ENCODE data around the gene POLR3C. TPM values are rescaled to one million over a fixed set of nuclear protein-coding genes. Genes with fewer than 3 reads are reported as not detected.
A peak's percentile ranks its signal among the peaks of the same experiment; 100 is the strongest.
"Not testable (repeated sequence)": the region's sequence is repeated elsewhere in the genome, so short reads cannot be mapped to it uniquely, and the experiment has no call there.

Gene POLR3C
- total and polyA plus RNA-seq, 10 of the 15 experiments (the other 5 are each of a cell fraction or from before 2014, with no cell fraction given): 13.0 to 44.8 (median 34.8) TPM

- no peak for TF ChIP-seq PBX3 (IDR thresholded peaks at IDR 0.05; ENCODE audit: insufficient replicate concordance, low read depth, low read length)
- TF ChIP-seq MTA2 (IDR thresholded peaks at IDR 0.05; ENCODE audit: low read depth): no peak
- no peak for TF ChIP-seq YY1 (IDR thresholded peaks at IDR 0.05; ENCODE audit: low read depth, low read length)
- TF ChIP-seq ZBTB4 (CRISPR knock-in tag; IDR thresholded peaks at IDR 0.05): no peak
These were observed 17.2 kb upstream of the POLR3C start (continued) for GRCh38 chr1:145806844-145807243.

GRCh38 chr1:145812977-145813810 lies 10.8 kb upstream of the POLR3C start:
- in situ Hi-C loops (cut with MboI); FAIRE-seq; H2AFZ ChIP-seq (ENCODE audit: control insufficient read depth, low read depth, low read length); H3K9me3 ChIP-seq (replicated peaks; ENCODE audit: control insufficient read depth, insufficient read depth, low read length); intact Hi-C loops (cut with micrococcal nuclease; ENCODE audit: unreplicated experiment); H3K36me3 ChIP-seq (ENCODE audit: control insufficient read depth in 2 of 2, insufficient read depth in 2 of 2, low read length in 1 of 2); H3K9ac ChIP-seq (ENCODE audit: control insufficient read depth, insufficient read depth, low read length); H3K4me1 ChIP-seq (ENCODE audit: control insufficient read depth, insufficient read depth, low read length); H4K20me1 ChIP-seq (ENCODE audit: control insufficient read depth, insufficient read depth); RAD21 ChIA-PET (ENCODE audit: unreplicated experiment); POLR2A ChIA-PET; H3K27me3 ChIP-seq (replicated peaks in 1 of 2; ENCODE audit: control insufficient read depth in 2 of 2, insufficient read depth in 2 of 2, low read length in 1 of 2); SMC1A ChIA-PET (ENCODE audit: uncharacterized antibody, unreplicated experiment); CTCF ChIA-PET; DNase-seq (ENCODE audit: low read depth, low spot score); H3K79me2 ChIP-seq (ENCODE audit: control insufficient read depth, insufficient read depth, low read length); H3K27ac ChIP-seq (ENCODE audit: control insufficient read depth, insufficient read depth); H3K4me3 ChIP-seq; BruUV-seq (replicated peaks): not testable (repeated sequence)
- WGBS (ENCODE audit: insufficient coverage, insufficient replicate concordance, low lambda C conversion rate, missing lambda C conversion rate): 56% methylated on average over 6 of the region's 6 CpGs
- peak overlapping the region; percentile 25; the same call in 1 of the 2 replicates for H3K4me2 ChIP-seq (ENCODE audit: control insufficient read depth, insufficient read depth)
- ATAC-seq: peak; percentile 47; the same call in 2 of the 3 replicates

GRCh38 chr1:145818095-145818494 lies 5.9 kb upstream of the POLR3C start:
- H3K4me3 ChIP-seq; H3K36me3 ChIP-seq (ENCODE audit: control insufficient read depth in 2 of 2, insufficient read depth in 2 of 2, low read length in 1 of 2); H4K20me1 ChIP-seq (ENCODE audit: control insufficient read depth, insufficient read depth); intact Hi-C loops (cut with micrococcal nuclease; ENCODE audit: unreplicated experiment); H3K4me1 ChIP-seq (ENCODE audit: control insufficient read depth, insufficient read depth, low read length); H3K4me2 ChIP-seq (ENCODE audit: control insufficient read depth, insufficient read depth); H2AFZ ChIP-seq (ENCODE audit: control insufficient read depth, low read depth, low read length); H3K9me3 ChIP-seq (replicated peaks; ENCODE audit: control insufficient read depth, insufficient read depth, low read length); H3K27ac ChIP-seq (ENCODE audit: control insufficient read depth, insufficient read depth); CTCF ChIA-PET; RAD21 ChIA-PET (ENCODE audit: unreplicated experiment); POLR2A ChIA-PET; FAIRE-seq; in situ Hi-C loops (cut with MboI); H3K9ac ChIP-seq (ENCODE audit: control insufficient read depth, insufficient read depth, low read length); DNase-seq (ENCODE audit: low read depth, low spot score); H3K79me2 ChIP-seq (ENCODE audit: control insufficient read depth, insufficient read depth, low read length); H3K27me3 ChIP-seq (replicated peaks in 1 of 2; ENCODE audit: control insufficient read depth in 2 of 2, insufficient read depth in 2 of 2, low read length in 1 of 2); SMC1A ChIA-PET (ENCODE audit: uncharacterized antibody, unreplicated experiment): not testable (repeated sequence)
- peak; percentile 55 for ATAC-seq
- TSS peak; percentile 36 for BruUV-seq (replicated peaks)
- 0% methylated on average over 2 of the region's 6 CpGs for WGBS (ENCODE audit: insufficient coverage, insufficient replicate concordance, low lambda C conversion rate, missing lambda C conversion rate)

Measured in GM12878 (cell line).